GM23338 (cell line): Measurements from ENCODE around the gene CYP4F3. TPM values are rescaled to one million over a fixed set of nuclear protein-coding genes. Genes with fewer than 3 reads are reported as not detected.

Source experiments
- ATAC-seq: fragments of 200-7000 bp; cut with Tn5 transposase; 3 replicates; pipeline ENCODE4 v1.9.1; 2020
- DNase-seq: peaks from one replicate; pipeline ENCODE4 v3.0.0-alpha.2; 2015; ENCODE audit warnings: low spot score
- H2AFZ ChIP-seq: fragments of 200-600 bp; sonication (generic); 2 replicates; pipeline ENCODE4 v1.8.0; 2016; ENCODE audit warnings: antibody characterized with exemption, mild to moderate bottlenecking, moderate library complexity
- H3F3A ChIP-seq: fragments of 200-600 bp; sonication (generic); replicated peaks from 2 replicates; pipeline ENCODE4 v1.8.0; 2017; ENCODE audit warnings: antibody characterized with exemption, mixed run types, low read depth
- H3K27ac ChIP-seq: fragments of 200-600 bp; sonication (generic); 2 replicates; pipeline ENCODE4 v1.6.1; 2016; ENCODE audit warnings: low read depth
- H3K27me3 ChIP-seq: fragments of 200-600 bp; sonication (generic); 2 replicates; pipeline ENCODE4 v1.8.0; 2016; ENCODE audit warnings: mild to moderate bottlenecking, mixed run types, moderate library complexity; ENCODE audit not compliant: insufficient read depth
- H3K36me3 ChIP-seq: fragments of 200-600 bp; sonication (generic); 2 replicates; pipeline ENCODE4 v1.8.0; 2016; ENCODE audit warnings: mild to moderate bottlenecking; ENCODE audit not compliant: insufficient read depth
- H3K4me1 ChIP-seq: fragments of 200-600 bp; sonication (generic); 2 replicates; pipeline ENCODE4 v1.8.0; 2016; ENCODE audit warnings: mild to moderate bottlenecking, moderate library complexity; ENCODE audit not compliant: insufficient read depth
- H3K4me2 ChIP-seq: fragments of 200-600 bp; sonication (generic); 2 replicates; pipeline ENCODE4 v1.7.1; 2017; ENCODE audit warnings: mixed run types
- H3K4me3 ChIP-seq: fragments of 200-600 bp; sonication (generic); 2 replicates; pipeline ENCODE4 v1.6.1; 2016; ENCODE audit warnings: mixed run types
- H3K79me2 ChIP-seq: fragments of 200-600 bp; sonication (generic); replicated peaks from 2 replicates; pipeline ENCODE4 v1.8.0; 2017; ENCODE audit warnings: mild to moderate bottlenecking; ENCODE audit not compliant: insufficient read depth
- H3K9me2 ChIP-seq: fragments of 200-600 bp; sonication (generic); 2 replicates; pipeline ENCODE4 v1.8.0; 2017; ENCODE audit not compliant: insufficient read depth
- H4K20me1 ChIP-seq: fragments of 200-600 bp; sonication (generic); replicated peaks from 2 replicates; pipeline ENCODE4 v1.8.0; 2017; ENCODE audit warnings: mild to moderate bottlenecking; ENCODE audit not compliant: insufficient read depth
- H3K27ac Mint-ChIP-seq: 2 replicates; pipeline ENCODE4 v1.8.0; 2020; ENCODE audit warnings: inconsistent platforms, mild to moderate bottlenecking, moderate library complexity, mixed read lengths
- H3K27me3 Mint-ChIP-seq: 3 replicates; pipeline ENCODE4 v1.8.0; 2022; ENCODE audit warnings: low read depth, mild to moderate bottlenecking, moderate library complexity, mixed read lengths, inconsistent platforms; ENCODE audit not compliant: insufficient read depth, poor library complexity
- H3K36me3 Mint-ChIP-seq: 3 replicates; pipeline ENCODE4 v1.8.0; 2021; ENCODE audit warnings: low read depth, mild to moderate bottlenecking, inconsistent platforms, moderate library complexity, mixed read lengths
- H3K4me1 Mint-ChIP-seq: 3 replicates; pipeline ENCODE4 v1.8.0; 2020; ENCODE audit warnings: mild to moderate bottlenecking, inconsistent platforms, mixed read lengths
- H3K4me3 Mint-ChIP-seq: 3 replicates; pipeline ENCODE4 v1.8.0; 2021; ENCODE audit warnings: moderate library complexity, mild to moderate bottlenecking, inconsistent platforms, mixed read lengths
- H3K9me3 Mint-ChIP-seq: 3 replicates; pipeline ENCODE4 v1.8.0; 2020; ENCODE audit warnings: moderate library complexity, mild to moderate bottlenecking, inconsistent platforms, mixed read lengths
- CREB1 ChIP-seq: fragments of 250-450 bp; sonication (Bioruptor Pico); IDR thresholded peaks from 2 replicates; pipeline ENCODE4 v1.5.0; 2020; ENCODE audit warnings: low read depth, mild to moderate bottlenecking, moderate library complexity
- EZH2 ChIP-seq: fragments of 200-600 bp; sonication (generic); IDR thresholded peaks from one replicate; pipeline ENCODE4 v1.8.0; 2017; ENCODE audit warnings: antibody characterized with exemption, mild to moderate bottlenecking, low read depth; ENCODE audit not compliant: unreplicated experiment
- EZH2phosphoT487 ChIP-seq: fragments of 200-600 bp; sonication (generic); IDR thresholded peaks from one replicate; pipeline ENCODE4 v1.8.1; 2018; ENCODE audit warnings: antibody characterized with exemption; ENCODE audit not compliant: unreplicated experiment
- JUNB ChIP-seq: IDR thresholded peaks from one replicate; pipeline ENCODE4 v1.6.1; 2016; ENCODE audit warnings: antibody characterized with exemption; ENCODE audit not compliant: unreplicated experiment
- NANOG ChIP-seq: IDR thresholded peaks from 2 replicates; pipeline ENCODE4 v1.6.1; 2016; ENCODE audit warnings: antibody characterized with exemption, borderline replicate concordance
- POLR2AphosphoS5 ChIP-seq: IDR thresholded peaks from 2 replicates; pipeline ENCODE4 v1.6.1; 2016; ENCODE audit warnings: antibody characterized with exemption, low read depth
- STAT1 ChIP-seq: IDR thresholded peaks from one replicate; pipeline ENCODE4 v1.6.1; 2016; ENCODE audit warnings: antibody characterized with exemption; ENCODE audit not compliant: unreplicated experiment
- ZNF114 ChIP-seq: fragments of 250-450 bp; sonication (Bioruptor Pico); IDR thresholded peaks from 2 replicates; pipeline ENCODE4 v1.5.0; 2020; ENCODE audit warnings: mild to moderate bottlenecking, moderate library complexity
- ZNF331 ChIP-seq: fragments of 250-450 bp; sonication (Bioruptor Pico); IDR thresholded peaks from 2 replicates; pipeline ENCODE4 v1.5.0; 2020; ENCODE audit warnings: low read depth, mild to moderate bottlenecking, moderate library complexity
- polyA plus RNA-seq: library from polyadenylated mRNA; unstranded; fragments of >200 nt; fragmentation: Nextera tagmentation; extraction: Ambion mirVana; gene quantifications from 2 replicates; pipeline ENCODE4 v1.2.1, GENCODE V29; 2016
- total RNA-seq: library from RNA; depleted of rRNA; stranded (reverse); fragments of >200 nt; shearing (Covaris generic); gene quantifications from 2 replicates; pipeline ENCODE4 v1.2.3, GENCODE V29; 2014
- TF ChIP-seq, protein P1 (sequence below): fragments of 250-450 bp; sonication (Bioruptor Pico); IDR thresholded peaks from 2 replicates; pipeline ENCODE4 v1.5.0; 2020; ENCODE audit warnings: mild to moderate bottlenecking, moderate library complexity
- TF ChIP-seq, protein P2 (sequence below): IDR thresholded peaks from 2 replicates; pipeline ENCODE4 v1.6.1; 2016; ENCODE audit warnings: antibody characterized with exemption
- TF ChIP-seq, protein P3 (sequence below), 2 experiments: fragments of 200-600 bp in 1 of 2; sonication (generic) in 1 of 2; conservative IDR thresholded peaks; 2 replicates each; pipeline versions ENCODE4 v1.5.1 to v1.6.1; 2016 to 2017; ENCODE audit warnings: antibody characterized with exemption in 2 of 2, low read depth in 2 of 2, mild to moderate bottlenecking in 2 of 2, moderate library complexity in 1 of 2
- TF ChIP-seq, protein P4 (sequence below): IDR thresholded peaks from one replicate; pipeline ENCODE4 v1.6.1; 2018; ENCODE audit warnings: antibody characterized with exemption; ENCODE audit not compliant: unreplicated experiment

CYP4F3 gene
- total and polyA plus RNA-seq, 2 experiments from 2014 or later: not detected

- H3K27me3 ChIP-seq: no peaks in the 10 kb centered on the region
- H3K4me3 ChIP-seq: no peak overlapping the region
- H3K9me2 ChIP-seq: no peaks in the 10 kb centered on the region
- H3K36me3 ChIP-seq: peaks cover 7% of the 10 kb centered on the region; the same call in 1 of the 2 replicates
- no peak for DNase-seq
- no peaks in the 10 kb centered on the region for H4K20me1 ChIP-seq
- H3K4me2 ChIP-seq: no peak overlapping the region
- no peaks in the 10 kb centered on the region for H3K4me1 ChIP-seq
- Mint-ChIP-seq H3K4me3 (no peak overlapping the region), H3K4me1 (no peaks in the 10 kb centered on the region), H3K27ac (no peak overlapping the region), H3K36me3 (peaks cover 8% of the 10 kb centered on the region), H3K9me3 (peaks cover 21% of the 10 kb centered on the region), H3K27me3 (no peaks in the 10 kb centered on the region)
- no peaks in the 10 kb centered on the region for H3K79me2 ChIP-seq
- ATAC-seq: no peak
- no peaks in the 10 kb centered on the region for H3F3A ChIP-seq
- H3K27ac ChIP-seq: no peak overlapping the region
- TF ChIP-seq, protein P1, sequence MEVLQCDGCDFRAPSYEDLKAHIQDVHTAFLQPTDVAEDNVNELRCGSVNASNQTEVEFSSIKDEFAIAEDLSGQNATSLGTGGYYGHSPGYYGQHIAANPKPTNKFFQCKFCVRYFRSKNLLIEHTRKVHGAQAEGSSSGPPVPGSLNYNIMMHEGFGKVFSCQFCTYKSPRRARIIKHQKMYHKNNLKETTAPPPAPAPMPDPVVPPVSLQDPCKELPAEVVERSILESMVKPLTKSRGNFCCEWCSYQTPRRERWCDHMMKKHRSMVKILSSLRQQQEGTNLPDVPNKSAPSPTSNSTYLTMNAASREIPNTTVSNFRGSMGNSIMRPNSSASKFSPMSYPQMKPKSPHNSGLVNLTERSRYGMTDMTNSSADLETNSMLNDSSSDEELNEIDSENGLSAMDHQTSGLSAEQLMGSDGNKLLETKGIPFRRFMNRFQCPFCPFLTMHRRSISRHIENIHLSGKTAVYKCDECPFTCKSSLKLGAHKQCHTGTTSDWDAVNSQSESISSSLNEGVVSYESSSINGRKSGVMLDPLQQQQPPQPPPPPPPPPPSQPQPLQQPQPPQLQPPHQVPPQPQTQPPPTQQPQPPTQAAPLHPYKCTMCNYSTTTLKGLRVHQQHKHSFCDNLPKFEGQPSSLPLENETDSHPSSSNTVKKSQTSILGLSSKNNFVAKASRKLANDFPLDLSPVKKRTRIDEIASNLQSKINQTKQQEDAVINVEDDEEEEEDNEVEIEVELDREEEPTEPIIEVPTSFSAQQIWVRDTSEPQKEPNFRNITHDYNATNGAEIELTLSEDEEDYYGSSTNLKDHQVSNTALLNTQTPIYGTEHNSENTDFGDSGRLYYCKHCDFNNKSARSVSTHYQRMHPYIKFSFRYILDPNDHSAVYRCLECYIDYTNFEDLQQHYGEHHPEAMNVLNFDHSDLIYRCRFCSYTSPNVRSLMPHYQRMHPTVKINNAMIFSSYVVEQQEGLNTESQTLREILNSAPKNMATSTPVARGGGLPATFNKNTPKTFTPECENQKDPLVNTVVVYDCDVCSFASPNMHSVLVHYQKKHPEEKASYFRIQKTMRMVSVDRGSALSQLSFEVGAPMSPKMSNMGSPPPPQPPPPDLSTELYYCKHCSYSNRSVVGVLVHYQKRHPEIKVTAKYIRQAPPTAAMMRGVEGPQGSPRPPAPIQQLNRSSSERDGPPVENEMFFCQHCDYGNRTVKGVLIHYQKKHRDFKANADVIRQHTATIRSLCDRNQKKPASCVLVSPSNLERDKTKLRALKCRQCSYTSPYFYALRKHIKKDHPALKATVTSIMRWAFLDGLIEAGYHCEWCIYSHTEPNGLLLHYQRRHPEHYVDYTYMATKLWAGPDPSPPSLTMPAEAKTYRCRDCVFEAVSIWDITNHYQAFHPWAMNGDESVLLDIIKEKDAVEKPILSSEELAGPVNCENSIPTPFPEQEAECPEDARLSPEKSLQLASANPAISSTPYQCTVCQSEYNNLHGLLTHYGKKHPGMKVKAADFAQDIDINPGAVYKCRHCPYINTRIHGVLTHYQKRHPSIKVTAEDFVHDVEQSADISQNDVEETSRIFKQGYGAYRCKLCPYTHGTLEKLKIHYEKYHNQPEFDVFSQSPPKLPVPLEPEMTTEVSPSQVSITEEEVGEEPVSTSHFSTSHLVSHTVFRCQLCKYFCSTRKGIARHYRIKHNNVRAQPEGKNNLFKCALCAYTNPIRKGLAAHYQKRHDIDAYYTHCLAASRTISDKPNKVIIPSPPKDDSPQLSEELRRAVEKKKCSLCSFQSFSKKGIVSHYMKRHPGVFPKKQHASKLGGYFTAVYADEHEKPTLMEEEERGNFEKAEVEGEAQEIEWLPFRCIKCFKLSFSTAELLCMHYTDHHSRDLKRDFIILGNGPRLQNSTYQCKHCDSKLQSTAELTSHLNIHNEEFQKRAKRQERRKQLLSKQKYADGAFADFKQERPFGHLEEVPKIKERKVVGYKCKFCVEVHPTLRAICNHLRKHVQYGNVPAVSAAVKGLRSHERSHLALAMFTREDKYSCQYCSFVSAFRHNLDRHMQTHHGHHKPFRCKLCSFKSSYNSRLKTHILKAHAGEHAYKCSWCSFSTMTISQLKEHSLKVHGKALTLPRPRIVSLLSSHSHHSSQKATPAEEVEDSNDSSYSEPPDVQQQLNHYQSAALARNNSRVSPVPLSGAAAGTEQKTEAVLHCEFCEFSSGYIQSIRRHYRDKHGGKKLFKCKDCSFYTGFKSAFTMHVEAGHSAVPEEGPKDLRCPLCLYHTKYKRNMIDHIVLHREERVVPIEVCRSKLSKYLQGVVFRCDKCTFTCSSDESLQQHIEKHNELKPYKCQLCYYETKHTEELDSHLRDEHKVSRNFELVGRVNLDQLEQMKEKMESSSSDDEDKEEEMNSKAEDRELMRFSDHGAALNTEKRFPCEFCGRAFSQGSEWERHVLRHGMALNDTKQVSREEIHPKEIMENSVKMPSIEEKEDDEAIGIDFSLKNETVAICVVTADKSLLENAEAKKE (CRISPR knock-in tag): no peak
- TF ChIP-seq STAT1 (no peak), CREB1 (CRISPR knock-in tag) (no peak), JUNB (no peak), NANOG (no peak), ZNF331 (CRISPR knock-in tag) (no peak), ZNF114 (no peak), EZH2phosphoT487 (no peak), POLR2AphosphoS5 (no peak), EZH2 (no peak)
- TF ChIP-seq, protein P2, sequence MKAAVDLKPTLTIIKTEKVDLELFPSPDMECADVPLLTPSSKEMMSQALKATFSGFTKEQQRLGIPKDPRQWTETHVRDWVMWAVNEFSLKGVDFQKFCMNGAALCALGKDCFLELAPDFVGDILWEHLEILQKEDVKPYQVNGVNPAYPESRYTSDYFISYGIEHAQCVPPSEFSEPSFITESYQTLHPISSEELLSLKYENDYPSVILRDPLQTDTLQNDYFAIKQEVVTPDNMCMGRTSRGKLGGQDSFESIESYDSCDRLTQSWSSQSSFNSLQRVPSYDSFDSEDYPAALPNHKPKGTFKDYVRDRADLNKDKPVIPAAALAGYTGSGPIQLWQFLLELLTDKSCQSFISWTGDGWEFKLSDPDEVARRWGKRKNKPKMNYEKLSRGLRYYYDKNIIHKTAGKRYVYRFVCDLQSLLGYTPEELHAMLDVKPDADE: no peak
- TF ChIP-seq, protein P3, sequence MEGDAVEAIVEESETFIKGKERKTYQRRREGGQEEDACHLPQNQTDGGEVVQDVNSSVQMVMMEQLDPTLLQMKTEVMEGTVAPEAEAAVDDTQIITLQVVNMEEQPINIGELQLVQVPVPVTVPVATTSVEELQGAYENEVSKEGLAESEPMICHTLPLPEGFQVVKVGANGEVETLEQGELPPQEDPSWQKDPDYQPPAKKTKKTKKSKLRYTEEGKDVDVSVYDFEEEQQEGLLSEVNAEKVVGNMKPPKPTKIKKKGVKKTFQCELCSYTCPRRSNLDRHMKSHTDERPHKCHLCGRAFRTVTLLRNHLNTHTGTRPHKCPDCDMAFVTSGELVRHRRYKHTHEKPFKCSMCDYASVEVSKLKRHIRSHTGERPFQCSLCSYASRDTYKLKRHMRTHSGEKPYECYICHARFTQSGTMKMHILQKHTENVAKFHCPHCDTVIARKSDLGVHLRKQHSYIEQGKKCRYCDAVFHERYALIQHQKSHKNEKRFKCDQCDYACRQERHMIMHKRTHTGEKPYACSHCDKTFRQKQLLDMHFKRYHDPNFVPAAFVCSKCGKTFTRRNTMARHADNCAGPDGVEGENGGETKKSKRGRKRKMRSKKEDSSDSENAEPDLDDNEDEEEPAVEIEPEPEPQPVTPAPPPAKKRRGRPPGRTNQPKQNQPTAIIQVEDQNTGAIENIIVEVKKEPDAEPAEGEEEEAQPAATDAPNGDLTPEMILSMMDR (conservative IDR thresholded peaks at IDR 0.05; ENCODE audit: low read depth in 2 of 2): no peak
- TF ChIP-seq, protein P4, sequence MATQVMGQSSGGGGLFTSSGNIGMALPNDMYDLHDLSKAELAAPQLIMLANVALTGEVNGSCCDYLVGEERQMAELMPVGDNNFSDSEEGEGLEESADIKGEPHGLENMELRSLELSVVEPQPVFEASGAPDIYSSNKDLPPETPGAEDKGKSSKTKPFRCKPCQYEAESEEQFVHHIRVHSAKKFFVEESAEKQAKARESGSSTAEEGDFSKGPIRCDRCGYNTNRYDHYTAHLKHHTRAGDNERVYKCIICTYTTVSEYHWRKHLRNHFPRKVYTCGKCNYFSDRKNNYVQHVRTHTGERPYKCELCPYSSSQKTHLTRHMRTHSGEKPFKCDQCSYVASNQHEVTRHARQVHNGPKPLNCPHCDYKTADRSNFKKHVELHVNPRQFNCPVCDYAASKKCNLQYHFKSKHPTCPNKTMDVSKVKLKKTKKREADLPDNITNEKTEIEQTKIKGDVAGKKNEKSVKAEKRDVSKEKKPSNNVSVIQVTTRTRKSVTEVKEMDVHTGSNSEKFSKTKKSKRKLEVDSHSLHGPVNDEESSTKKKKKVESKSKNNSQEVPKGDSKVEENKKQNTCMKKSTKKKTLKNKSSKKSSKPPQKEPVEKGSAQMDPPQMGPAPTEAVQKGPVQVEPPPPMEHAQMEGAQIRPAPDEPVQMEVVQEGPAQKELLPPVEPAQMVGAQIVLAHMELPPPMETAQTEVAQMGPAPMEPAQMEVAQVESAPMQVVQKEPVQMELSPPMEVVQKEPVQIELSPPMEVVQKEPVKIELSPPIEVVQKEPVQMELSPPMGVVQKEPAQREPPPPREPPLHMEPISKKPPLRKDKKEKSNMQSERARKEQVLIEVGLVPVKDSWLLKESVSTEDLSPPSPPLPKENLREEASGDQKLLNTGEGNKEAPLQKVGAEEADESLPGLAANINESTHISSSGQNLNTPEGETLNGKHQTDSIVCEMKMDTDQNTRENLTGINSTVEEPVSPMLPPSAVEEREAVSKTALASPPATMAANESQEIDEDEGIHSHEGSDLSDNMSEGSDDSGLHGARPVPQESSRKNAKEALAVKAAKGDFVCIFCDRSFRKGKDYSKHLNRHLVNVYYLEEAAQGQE: no peak
- H2AFZ ChIP-seq: no peak overlapping the region
Observed at GRCh38 chr19:15671237-15671821, 30.6 kb downstream of the CYP4F3 start.
